H9 (cell line): ENCODE data around the gene VAV3. TPM values are rescaled to one million over a fixed set of nuclear protein-coding genes. Genes with fewer than 3 reads are reported as not detected.
A peak's percentile ranks its signal among the peaks of the same experiment; 100 is the strongest.

ENCODE experiments used
- DNase-seq: peaks from one replicate; pipeline ENCODE4 v3.0.0-alpha.2; 2017
- H2AFZ ChIP-seq: one replicate; pipeline ENCODE4 v1.6.1; 2013; ENCODE audit warnings: mild to moderate bottlenecking, low read length, control low read depth, moderate library complexity
- H2AK5ac ChIP-seq: 2 replicates; pipeline ENCODE4 v1.6.1; 2013; ENCODE audit warnings: low read length, control low read depth, mixed read lengths; ENCODE audit not compliant: insufficient read length
- H2BK120ac ChIP-seq: one replicate; pipeline ENCODE4 v1.6.1; 2013; ENCODE audit warnings: low read depth, mild to moderate bottlenecking, low read length, control low read depth, inconsistent platforms; ENCODE audit not compliant: poor library complexity, severe bottlenecking
- H2BK12ac ChIP-seq: 2 replicates; pipeline ENCODE4 v1.6.1; 2013; ENCODE audit warnings: low read length, control low read depth, mixed read lengths, low read depth; ENCODE audit not compliant: insufficient read length
- H2BK15ac ChIP-seq: 2 replicates; pipeline ENCODE4 v1.6.1; 2013; ENCODE audit warnings: low read depth, low read length, control low read depth
- H2BK20ac ChIP-seq: one replicate; pipeline ENCODE4 v1.6.1; 2013; ENCODE audit warnings: low read depth, mild to moderate bottlenecking, low read length, control low read depth, inconsistent platforms; ENCODE audit not compliant: poor library complexity, severe bottlenecking
- H2BK5ac ChIP-seq: 2 replicates; pipeline ENCODE4 v1.6.1; 2013; ENCODE audit warnings: low read length, control low read depth, mixed read lengths; ENCODE audit not compliant: insufficient read length
- H3K14ac ChIP-seq: 2 replicates; pipeline ENCODE4 v1.6.1; 2013; ENCODE audit warnings: low read length, control low read depth; ENCODE audit not compliant: insufficient read depth
- H3K18ac ChIP-seq: 2 replicates; pipeline ENCODE4 v1.6.1; 2013; ENCODE audit warnings: low read depth, mild to moderate bottlenecking, mixed read lengths, low read length, control low read depth; ENCODE audit not compliant: insufficient read length
- H3K23ac ChIP-seq: 2 replicates; pipeline ENCODE4 v1.6.1; 2013; ENCODE audit warnings: low read length, control low read depth, mixed read lengths, low read depth; ENCODE audit not compliant: insufficient read length
- H3K23me2 ChIP-seq: 2 replicates; pipeline ENCODE4 v1.6.1; 2013; ENCODE audit warnings: low read depth, mild to moderate bottlenecking, mixed read lengths, low read length, control low read depth; ENCODE audit not compliant: insufficient read length, poor library complexity, severe bottlenecking
- H3K27ac ChIP-seq: 2 replicates; pipeline ENCODE4 v1.5.1; 2013; ENCODE audit warnings: low read length, control low read depth, mixed read lengths, low read depth; ENCODE audit not compliant: insufficient read length
- H3K27me3 ChIP-seq: 2 replicates; pipeline ENCODE4 v1.6.1; 2013; ENCODE audit warnings: low read length, control low read depth, inconsistent platforms; ENCODE audit not compliant: insufficient read depth
- H3K4ac ChIP-seq: 2 replicates; pipeline ENCODE4 v1.6.1; 2013; ENCODE audit warnings: low read depth, mild to moderate bottlenecking, control low read depth, inconsistent platforms, low read length, moderate library complexity
- H3K4me1 ChIP-seq: 2 replicates; pipeline ENCODE4 v1.6.1; 2013; ENCODE audit warnings: low read length, control low read depth, inconsistent platforms; ENCODE audit not compliant: insufficient read depth
- H3K4me2 ChIP-seq: 2 replicates; pipeline ENCODE4 v1.6.1; 2013; ENCODE audit warnings: low read length, control low read depth, mixed read lengths; ENCODE audit not compliant: insufficient read length, insufficient read depth
- H3K56ac ChIP-seq: 2 replicates; pipeline ENCODE4 v1.6.1; 2013; ENCODE audit warnings: low read depth, mild to moderate bottlenecking, mixed read lengths, low read length, control low read depth; ENCODE audit not compliant: insufficient read length
- H3K79me1 ChIP-seq: 2 replicates; pipeline ENCODE4 v1.6.1; 2013; ENCODE audit warnings: low read depth, mild to moderate bottlenecking, moderate library complexity, low read length, control low read depth, inconsistent platforms; ENCODE audit not compliant: insufficient read depth, poor library complexity, severe bottlenecking
- H3K79me2 ChIP-seq: 2 replicates; pipeline ENCODE4 v1.6.1; 2013; ENCODE audit warnings: low read length, control low read depth, inconsistent platforms; ENCODE audit not compliant: insufficient read depth
- H3K9ac ChIP-seq: 2 replicates; pipeline ENCODE4 v1.6.1; 2013; ENCODE audit warnings: low read length, control low read depth, mixed read lengths; ENCODE audit not compliant: insufficient read length; ENCODE audit errors: extremely low read depth
- H3K9me3 ChIP-seq: one replicate; pipeline ENCODE4 v1.6.1; 2013; ENCODE audit warnings: low read depth, low read length, inconsistent platforms; ENCODE audit not compliant: control insufficient read depth
- H3T11ph ChIP-seq: one replicate; pipeline ENCODE4 v1.6.1; 2013; ENCODE audit warnings: mild to moderate bottlenecking, low read length, control low read depth, inconsistent platforms
- H4K20me1 ChIP-seq: one replicate; pipeline ENCODE4 v1.6.1; 2013; ENCODE audit not compliant: control insufficient read depth, insufficient read length, insufficient read depth
- H4K5ac ChIP-seq: 2 replicates; pipeline ENCODE4 v1.6.1; 2013; ENCODE audit warnings: low read depth, mild to moderate bottlenecking, mixed read lengths, low read length, control low read depth; ENCODE audit not compliant: insufficient read length
- H4K8ac ChIP-seq: replicated peaks from 2 replicates; pipeline ENCODE4 v1.6.1; 2013; ENCODE audit warnings: low read length, control low read depth, mixed read lengths, low read depth; ENCODE audit not compliant: insufficient read length
- H4K91ac ChIP-seq: 2 replicates; pipeline ENCODE4 v1.6.1; 2013; ENCODE audit warnings: low read depth, mild to moderate bottlenecking, moderate library complexity, mixed read lengths, low read length, control low read depth; ENCODE audit not compliant: insufficient read length
- H3K27ac Mint-ChIP-seq, 3 experiments: 2 replicates in 2 of 3; 3 replicates in 1 of 3; pipeline ENCODE4 v1.8.0; 2020 to 2021; ENCODE audit warnings: mixed read lengths in 3 of 3, mild to moderate bottlenecking in 1 of 3, moderate library complexity in 1 of 3
- H3K27me3 Mint-ChIP-seq: 2 replicates; pipeline ENCODE4 v1.8.0; 2021; ENCODE audit warnings: low read depth, mild to moderate bottlenecking, moderate library complexity, mixed read lengths
- H3K36me3 Mint-ChIP-seq, 3 experiments: 2 replicates in 2 of 3; 3 replicates in 1 of 3; pipeline ENCODE4 v1.8.0; 2020 to 2021; ENCODE audit warnings: low read depth in 3 of 3, mixed read lengths in 3 of 3; ENCODE audit not compliant: insufficient read depth in 1 of 3
- H3K4me1 Mint-ChIP-seq, 2 experiments: 2 replicates each; pipeline ENCODE4 v1.8.0; 2020; ENCODE audit warnings: mixed read lengths in 2 of 2
- H3K4me3 Mint-ChIP-seq, 2 experiments: 2 replicates in 1 of 2; 3 replicates in 1 of 2; pipeline ENCODE4 v1.8.0; 2020 to 2021; ENCODE audit warnings: mild to moderate bottlenecking in 2 of 2, mixed read lengths in 2 of 2, moderate library complexity in 1 of 2
- H3K9me3 Mint-ChIP-seq, 2 experiments: 2 replicates in 1 of 2; 3 replicates in 1 of 2; pipeline ENCODE4 v1.8.0; 2020; ENCODE audit warnings: mild to moderate bottlenecking in 2 of 2, mixed read lengths in 2 of 2, moderate library complexity in 1 of 2
- WGBS: extraction: QIAGEN DNeasy Blood & Tissue Kit; methylation state at CpG from one replicate; pipeline ENCODE4 v1.1.7; 2013; ENCODE audit warnings: missing lambda C conversion rate, low lambda C conversion rate, mixed read lengths; ENCODE audit not compliant: insufficient read length; ENCODE audit errors: extremely low coverage; 5-methylcytosine and 5-hydroxymethylcytosine counted together
- total RNA-seq: library from RNA; stranded (reverse); gene quantifications from 2 replicates; pipeline ENCODE4 v1.2.1, GENCODE V29; 2021
- TF ChIP-seq, protein P1 (sequence below): fragments of 200-600 bp; sonication (generic); conservative IDR thresholded peaks from 3 replicates; pipeline ENCODE4 v1.8.0; 2021; ENCODE audit warnings: antibody characterized with exemption, mild to moderate bottlenecking

VAV3 gene
- total RNA-seq, 1 experiment from 2014 or later: 5.1 TPM

DNA sequence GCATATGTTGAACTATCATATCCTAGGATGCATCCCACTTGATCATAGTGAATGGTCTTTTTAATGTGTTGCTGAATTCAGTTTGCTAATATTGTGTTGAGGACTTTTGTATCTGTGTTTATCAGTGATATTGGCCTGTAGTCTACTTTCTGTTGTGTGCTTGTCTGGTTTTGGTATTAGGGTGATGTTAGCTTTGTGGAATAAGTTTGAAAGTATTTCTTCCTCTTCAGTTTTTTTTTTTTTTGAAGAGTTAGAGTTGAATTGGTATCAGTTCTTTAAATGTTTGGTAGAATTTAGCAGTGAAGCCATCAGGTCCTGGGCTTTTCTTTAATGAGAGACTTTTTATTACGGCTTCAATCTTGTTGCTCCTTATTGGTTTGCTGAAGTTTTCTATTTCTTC lies 162.3 kb downstream of the VAV3 start:
- no peaks in the 10 kb centered on the region for H3K23me2 ChIP-seq
- Mint-ChIP-seq H3K4me3 (no peak overlapping the region), H3K4me1 (peaks cover 37 to 42% of the 10 kb centered on the region in 2 experiments), H3K27ac (peak overlapping the region in 1 of 3 experiments; percentile 3; a peak in 1 of 7 replicates), H3K36me3 (peaks cover 0 to 8% (median 3%) of the 10 kb centered on the region in 3 experiments; a peak in 4 of 7 replicates), H3K9me3 (peaks cover 6 to 10% of the 10 kb centered on the region in 2 experiments; a peak in 3 of 5 replicates), H3K27me3 (no peaks in the 10 kb centered on the region)
- no peak overlapping the region for H4K91ac ChIP-seq
- H2BK5ac ChIP-seq: no peak overlapping the region
- H3K23ac ChIP-seq: no peak overlapping the region
- H4K8ac ChIP-seq: no peak overlapping the region
- no peak overlapping the region for H2AFZ ChIP-seq
- no peak overlapping the region for H4K5ac ChIP-seq
- WGBS: no CpG with 5 or more reads among the region's 1 CpG
- H3K9me3 ChIP-seq: no peaks in the 10 kb centered on the region
- no peak overlapping the region for H2BK120ac ChIP-seq
- no peak overlapping the region for H3K27ac ChIP-seq
- H3K14ac ChIP-seq: no peak overlapping the region
- no peaks in the 10 kb centered on the region for H3K79me2 ChIP-seq
- DNase-seq: no peak
- no peaks in the 10 kb centered on the region; the same call in 1 of the 2 replicates for H3K4me1 ChIP-seq
- no peak overlapping the region for H2BK12ac ChIP-seq
- H3K4me2 ChIP-seq: no peak overlapping the region
- no peaks in the 10 kb centered on the region for H3K79me1 ChIP-seq
- H3K56ac ChIP-seq: no peak overlapping the region
- no peak overlapping the region for H2BK20ac ChIP-seq
- no peak overlapping the region for H3T11ph ChIP-seq
- TF ChIP-seq, protein P1, sequence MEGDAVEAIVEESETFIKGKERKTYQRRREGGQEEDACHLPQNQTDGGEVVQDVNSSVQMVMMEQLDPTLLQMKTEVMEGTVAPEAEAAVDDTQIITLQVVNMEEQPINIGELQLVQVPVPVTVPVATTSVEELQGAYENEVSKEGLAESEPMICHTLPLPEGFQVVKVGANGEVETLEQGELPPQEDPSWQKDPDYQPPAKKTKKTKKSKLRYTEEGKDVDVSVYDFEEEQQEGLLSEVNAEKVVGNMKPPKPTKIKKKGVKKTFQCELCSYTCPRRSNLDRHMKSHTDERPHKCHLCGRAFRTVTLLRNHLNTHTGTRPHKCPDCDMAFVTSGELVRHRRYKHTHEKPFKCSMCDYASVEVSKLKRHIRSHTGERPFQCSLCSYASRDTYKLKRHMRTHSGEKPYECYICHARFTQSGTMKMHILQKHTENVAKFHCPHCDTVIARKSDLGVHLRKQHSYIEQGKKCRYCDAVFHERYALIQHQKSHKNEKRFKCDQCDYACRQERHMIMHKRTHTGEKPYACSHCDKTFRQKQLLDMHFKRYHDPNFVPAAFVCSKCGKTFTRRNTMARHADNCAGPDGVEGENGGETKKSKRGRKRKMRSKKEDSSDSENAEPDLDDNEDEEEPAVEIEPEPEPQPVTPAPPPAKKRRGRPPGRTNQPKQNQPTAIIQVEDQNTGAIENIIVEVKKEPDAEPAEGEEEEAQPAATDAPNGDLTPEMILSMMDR: no peak
- H3K4ac ChIP-seq: no peak overlapping the region
- H2AK5ac ChIP-seq: no peak overlapping the region
- H3K27me3 ChIP-seq: no peaks in the 10 kb centered on the region
- H2BK15ac ChIP-seq: no peak overlapping the region
- no peak overlapping the region for H3K18ac ChIP-seq
- H4K20me1 ChIP-seq: no peaks in the 10 kb centered on the region
- no peak overlapping the region for H3K9ac ChIP-seq
